OCI-LY3 (cell line): ENCODE data around the gene EMB.
"Not testable (repeated sequence)": the region's sequence is repeated elsewhere in the genome, so short reads cannot be mapped to it uniquely, and the experiment has no call there.

Source experiments
- CTCF ChIP-seq: fragments of 200-600, 300-600 bp; sonication (generic); IDR thresholded peaks from 2 replicates; pipeline ENCODE4 v1.5.1; 2014; ENCODE audit warnings: antibody characterized with exemption, low read length, low read depth
- EZH2phosphoT487 ChIP-seq: fragments of 200-600 bp; shearing (Covaris generic); IDR thresholded peaks from 2 replicates; pipeline ENCODE4 v1.6.1; 2018; ENCODE audit warnings: antibody characterized with exemption, mixed run types, low read depth

- TF ChIP-seq EZH2phosphoT487, CTCF: not testable (repeated sequence)
Observed at GRCh38 chr5:50376696-50377095, 64.4 kb downstream of the EMB start.
